NK-92 (cell line): ENCODE measurements around the gene CNDP1.

Experiments
- DNase-seq: peaks from one replicate; lab custom pipeline; 2025; ENCODE audit not compliant: unreplicated experiment; lab: John Stamatoyannopoulos, UW

CNDP1 gene

GRCh38 chr18:74623047-74623816, 88.9 kb downstream of the CNDP1 start:
- no peak for DNase-seq

DNA sequence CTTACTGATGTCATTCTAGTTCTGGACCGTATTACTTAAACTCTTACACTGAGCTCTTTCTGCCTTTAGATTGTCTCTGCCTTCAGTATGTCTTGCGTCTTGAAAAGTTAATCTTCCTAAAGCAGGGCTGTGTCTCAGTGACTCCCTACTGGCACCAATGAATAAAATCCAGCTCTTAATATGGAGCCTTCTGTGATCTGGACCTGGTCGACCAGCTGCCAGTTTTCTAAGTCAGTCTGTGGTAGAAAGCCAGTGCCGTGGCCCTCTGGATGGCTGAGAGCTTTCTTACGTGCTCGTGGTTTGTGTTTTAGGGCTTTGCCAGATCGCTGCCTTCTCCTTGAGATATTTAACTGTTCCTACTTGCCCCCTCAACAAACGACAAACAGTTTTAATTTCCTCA, 90.2 kb downstream of the CNDP1 start:
- DNase-seq: no peak

GRCh38 chr18:74625157-74625556, 90.9 kb downstream of the CNDP1 start:
- no peak for DNase-seq

DNA sequence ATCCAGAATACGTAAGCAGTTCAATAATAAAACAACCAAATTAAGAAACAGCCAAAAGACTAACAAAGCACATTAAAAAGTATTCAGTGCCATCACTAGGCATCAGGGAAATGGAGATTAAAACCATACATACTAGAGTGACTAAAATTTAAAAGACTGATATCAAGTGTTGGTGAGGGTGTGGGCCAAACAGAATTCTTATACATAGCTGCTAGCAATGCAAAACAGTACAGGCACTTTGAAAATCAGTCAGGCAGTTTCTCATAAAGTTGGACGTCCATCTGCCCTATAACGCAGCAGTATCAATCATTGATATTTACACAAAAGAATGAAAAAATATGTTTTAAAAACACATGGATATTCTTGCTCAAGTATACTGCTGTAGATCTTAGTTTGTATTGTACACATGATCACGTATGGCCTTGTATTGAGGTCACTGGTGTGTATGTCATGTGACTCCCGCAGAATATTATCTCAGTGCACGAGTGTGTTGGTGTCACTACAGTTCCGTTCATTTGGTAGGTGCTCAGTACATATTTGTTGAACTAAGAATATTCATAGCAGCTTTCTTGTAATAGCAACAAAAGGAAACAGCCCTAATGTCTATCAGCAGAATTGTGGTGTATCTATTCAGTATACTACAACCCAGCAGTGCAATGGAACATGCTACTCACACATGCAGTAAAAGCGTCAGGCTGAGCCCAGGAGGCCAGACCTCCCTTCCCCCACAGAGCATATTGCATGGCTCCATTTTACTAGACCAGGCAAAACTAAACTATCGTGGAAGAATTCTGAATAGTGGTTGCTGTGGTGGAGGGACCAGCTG, 92.0 kb downstream of the CNDP1 start:
- DNase-seq: no peak

- no peak for DNase-seq
Measured at GRCh38 chr18:74630804-74631203, 96.5 kb downstream of the CNDP1 start.

- no peak for DNase-seq
Measured at GRCh38 chr18:74631212-74631611, 96.9 kb downstream of the CNDP1 start.

DNA sequence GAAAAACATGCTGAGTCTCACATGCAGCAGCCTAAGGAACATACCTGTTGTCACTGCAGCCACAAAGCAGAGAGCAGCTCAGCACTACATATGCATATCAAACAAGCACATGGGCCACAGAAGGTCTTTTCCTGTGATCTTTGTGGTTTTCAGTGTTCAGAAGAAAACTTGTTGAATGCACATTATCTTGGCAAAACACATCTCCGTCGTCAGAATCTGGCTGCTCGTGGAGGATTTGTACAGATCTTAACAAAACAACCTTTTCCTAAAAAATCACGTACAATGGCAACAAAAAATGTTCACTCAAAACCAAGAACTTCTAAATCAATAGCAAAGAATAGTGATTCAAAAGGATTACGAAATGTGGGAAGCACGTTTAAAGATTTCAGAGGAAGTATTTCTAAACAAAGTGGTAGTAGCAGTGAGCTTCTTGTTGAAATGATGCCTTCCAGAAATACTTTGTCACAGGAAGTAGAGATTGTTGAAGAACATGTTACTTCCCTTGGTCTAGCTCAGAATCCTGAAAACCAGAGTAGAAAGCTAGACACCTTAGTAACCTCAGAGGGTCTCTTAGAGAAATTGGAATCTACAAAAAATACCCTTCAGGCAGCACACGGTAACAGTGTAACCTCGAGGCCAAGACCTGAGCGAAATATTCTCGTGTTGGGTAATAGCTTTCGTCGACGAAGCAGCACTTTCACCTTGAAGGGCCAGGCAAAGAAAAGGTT, 97.5 kb downstream of the CNDP1 start:
- no peak for DNase-seq

DNA sequence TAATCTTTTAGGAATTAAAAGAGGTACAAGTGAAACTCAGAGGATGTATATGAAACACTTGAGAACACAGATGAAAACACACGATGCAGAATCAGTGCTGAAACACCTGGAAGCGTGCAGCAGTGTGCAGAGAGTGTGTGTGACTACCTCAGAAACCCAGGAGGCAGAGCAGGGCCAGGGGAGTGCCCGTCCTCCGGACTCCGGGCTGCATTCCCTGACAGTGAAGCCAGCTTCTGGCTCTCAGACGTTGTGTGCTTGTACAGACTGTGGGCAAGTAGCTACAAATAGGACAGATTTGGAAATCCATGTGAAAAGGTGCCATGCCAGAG, 98.0 kb downstream of the CNDP1 start:
- DNase-seq: no peak

DNA sequence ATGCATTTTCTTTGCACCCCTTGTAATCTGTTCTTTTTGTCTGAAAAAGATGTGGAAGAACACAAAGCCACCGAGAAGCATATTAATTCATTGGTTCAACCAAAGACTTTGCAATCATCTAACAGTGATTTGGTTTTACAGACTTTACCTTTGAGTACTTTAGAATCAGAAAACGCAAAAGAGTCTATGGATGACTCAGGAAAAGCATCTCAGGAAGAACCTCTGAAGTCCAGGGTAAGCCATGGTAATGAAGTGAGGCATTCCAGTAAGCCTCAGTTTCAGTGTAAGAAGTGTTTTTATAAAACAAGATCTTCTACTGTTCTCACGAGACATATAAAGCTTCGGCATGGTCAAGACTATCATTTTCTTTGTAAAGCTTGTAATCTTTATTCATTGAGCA, 98.6 kb downstream of the CNDP1 start:
- DNase-seq: no peak

- DNase-seq: no peak
Measured at GRCh38 chr18:74633652-74634352, 99.5 kb downstream of the CNDP1 start.

DNA sequence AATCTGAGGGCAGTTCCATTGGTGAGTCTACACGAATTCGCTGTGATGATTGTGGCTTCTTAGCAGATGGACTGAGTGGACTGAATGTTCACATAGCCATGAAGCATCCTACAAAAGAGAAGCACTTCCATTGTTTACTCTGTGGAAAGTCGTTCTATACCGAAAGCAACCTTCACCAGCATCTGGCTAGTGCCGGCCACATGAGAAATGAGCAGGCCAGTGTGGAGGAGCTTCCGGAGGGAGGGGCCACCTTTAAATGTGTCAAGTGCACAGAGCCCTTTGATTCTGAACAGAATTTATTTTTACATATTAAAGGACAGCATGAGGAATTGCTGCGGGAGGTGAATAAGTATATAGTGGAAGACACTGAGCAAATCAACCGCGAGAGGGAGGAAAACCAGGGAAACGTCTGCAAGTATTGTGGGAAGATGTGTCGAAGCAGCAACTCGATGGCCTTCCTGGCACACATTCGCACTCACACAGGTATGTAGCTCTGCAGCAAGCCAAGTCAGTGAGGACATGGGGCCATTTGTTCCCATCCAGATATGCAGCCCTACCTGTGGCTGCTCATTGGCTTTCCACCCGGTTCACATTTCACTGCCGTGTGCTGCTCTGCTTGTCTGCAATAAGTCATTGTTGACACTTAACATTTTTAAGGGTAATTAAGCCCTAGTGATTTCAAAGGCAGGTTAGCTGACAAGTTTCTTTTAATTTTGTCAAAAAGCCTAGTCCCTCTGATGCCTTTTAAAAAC, 101.1 kb downstream of the CNDP1 start:
- DNase-seq: no peak
